ENCODE results near the gene OOSP2.

GRCh38 chr11:60059052-60059451, 18.8 kb downstream of the OOSP2 start:
- TF ChIP-seq RAD21 (IDR thresholded peaks at IDR 0.05; ENCODE audit: low read length), result no peak
- TF ChIP-seq, protein P1, sequence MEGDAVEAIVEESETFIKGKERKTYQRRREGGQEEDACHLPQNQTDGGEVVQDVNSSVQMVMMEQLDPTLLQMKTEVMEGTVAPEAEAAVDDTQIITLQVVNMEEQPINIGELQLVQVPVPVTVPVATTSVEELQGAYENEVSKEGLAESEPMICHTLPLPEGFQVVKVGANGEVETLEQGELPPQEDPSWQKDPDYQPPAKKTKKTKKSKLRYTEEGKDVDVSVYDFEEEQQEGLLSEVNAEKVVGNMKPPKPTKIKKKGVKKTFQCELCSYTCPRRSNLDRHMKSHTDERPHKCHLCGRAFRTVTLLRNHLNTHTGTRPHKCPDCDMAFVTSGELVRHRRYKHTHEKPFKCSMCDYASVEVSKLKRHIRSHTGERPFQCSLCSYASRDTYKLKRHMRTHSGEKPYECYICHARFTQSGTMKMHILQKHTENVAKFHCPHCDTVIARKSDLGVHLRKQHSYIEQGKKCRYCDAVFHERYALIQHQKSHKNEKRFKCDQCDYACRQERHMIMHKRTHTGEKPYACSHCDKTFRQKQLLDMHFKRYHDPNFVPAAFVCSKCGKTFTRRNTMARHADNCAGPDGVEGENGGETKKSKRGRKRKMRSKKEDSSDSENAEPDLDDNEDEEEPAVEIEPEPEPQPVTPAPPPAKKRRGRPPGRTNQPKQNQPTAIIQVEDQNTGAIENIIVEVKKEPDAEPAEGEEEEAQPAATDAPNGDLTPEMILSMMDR (conservative IDR thresholded peaks at IDR 0.05; ENCODE audit: low read depth, low read length), result no peak
- TF ChIP-seq POLR2A (IDR thresholded peaks at IDR 0.05; ENCODE audit: low read depth, low read length), result no peak
- no peak for TF ChIP-seq CEBPB (IDR thresholded peaks at IDR 0.05; ENCODE audit: low read depth, low read length)
- TF ChIP-seq MXI1 (IDR thresholded peaks at IDR 0.05; ENCODE audit: borderline replicate concordance, low read depth, low read length), result no peak
- no peak for TF ChIP-seq NFE2L2 (IDR thresholded peaks at IDR 0.05; ENCODE audit: low read depth, low read length)
- TF ChIP-seq, protein P2, sequence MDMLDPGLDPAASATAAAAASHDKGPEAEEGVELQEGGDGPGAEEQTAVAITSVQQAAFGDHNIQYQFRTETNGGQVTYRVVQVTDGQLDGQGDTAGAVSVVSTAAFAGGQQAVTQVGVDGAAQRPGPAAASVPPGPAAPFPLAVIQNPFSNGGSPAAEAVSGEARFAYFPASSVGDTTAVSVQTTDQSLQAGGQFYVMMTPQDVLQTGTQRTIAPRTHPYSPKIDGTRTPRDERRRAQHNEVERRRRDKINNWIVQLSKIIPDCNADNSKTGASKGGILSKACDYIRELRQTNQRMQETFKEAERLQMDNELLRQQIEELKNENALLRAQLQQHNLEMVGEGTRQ (IDR thresholded peaks at IDR 0.05; ENCODE audit: low read depth, low read length), result no peak
- no peak for TF ChIP-seq RFX5 (IDR thresholded peaks at IDR 0.05; ENCODE audit: low read depth, low read length)
